Stimulated activated CD8-positive, alpha-beta memory T cell treated with anti-CD3 and anti-CD28 coated beads, Interleukin-12 subunit alpha, Interleukin-12 subunit beta, amount 100 ng/mL, for 1 hour (primary cell): Measurements from ENCODE around the gene AATF.

Experiments
- DNase-seq: peaks from one replicate; pipeline ENCODE4 v3.0.0-alpha.2; 2020; ENCODE audit warnings: low read depth

Gene AATF

DNA sequence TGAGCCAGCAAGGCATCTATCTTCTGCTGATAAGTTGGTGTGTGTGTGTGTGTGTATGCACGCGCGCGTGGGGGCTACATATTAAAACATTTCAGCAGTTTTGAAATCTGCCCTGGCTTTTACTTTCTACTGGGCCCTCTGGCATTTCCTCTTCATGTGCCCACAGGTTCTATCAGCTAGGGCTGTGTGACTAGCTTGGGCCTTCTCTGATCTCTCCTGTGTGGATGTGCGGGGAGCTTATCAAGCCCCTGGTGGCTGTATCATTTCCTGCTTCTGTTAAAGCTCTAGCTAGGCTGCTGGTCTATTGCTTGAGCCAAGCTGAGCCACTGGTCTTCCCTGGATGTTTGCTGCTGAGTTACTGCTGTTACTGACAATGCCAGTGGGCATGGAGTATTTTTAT lies 132.5 kb downstream of the AATF start:
- DNase-seq = no peak

DNA sequence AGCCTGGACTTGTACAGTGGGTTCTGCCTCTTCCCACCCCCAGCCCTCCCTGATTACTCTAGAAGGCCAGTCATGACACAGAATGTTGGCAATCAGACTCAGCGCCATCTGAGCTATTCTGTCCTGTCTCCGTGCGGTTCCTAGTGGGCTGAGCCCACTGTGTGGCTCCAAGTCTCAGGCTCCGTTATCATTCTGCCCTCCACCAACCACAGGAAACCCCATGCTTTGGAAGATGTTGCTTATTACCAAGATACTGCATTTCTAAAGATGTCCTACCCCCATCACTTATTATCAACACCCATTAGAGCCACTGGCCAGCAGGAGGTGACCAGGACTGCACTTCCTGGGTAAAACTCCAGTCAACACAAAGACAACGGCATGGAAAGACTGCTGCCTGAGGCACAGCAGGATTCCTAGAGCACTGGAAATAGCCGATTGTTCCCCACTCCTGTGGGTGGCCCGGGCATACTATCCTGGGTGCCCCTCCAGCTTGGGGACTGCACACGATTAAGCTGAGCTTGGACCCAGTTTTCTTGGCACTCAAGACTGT lies 133.6 kb downstream of the AATF start:
- DNase-seq = no peak

DNA sequence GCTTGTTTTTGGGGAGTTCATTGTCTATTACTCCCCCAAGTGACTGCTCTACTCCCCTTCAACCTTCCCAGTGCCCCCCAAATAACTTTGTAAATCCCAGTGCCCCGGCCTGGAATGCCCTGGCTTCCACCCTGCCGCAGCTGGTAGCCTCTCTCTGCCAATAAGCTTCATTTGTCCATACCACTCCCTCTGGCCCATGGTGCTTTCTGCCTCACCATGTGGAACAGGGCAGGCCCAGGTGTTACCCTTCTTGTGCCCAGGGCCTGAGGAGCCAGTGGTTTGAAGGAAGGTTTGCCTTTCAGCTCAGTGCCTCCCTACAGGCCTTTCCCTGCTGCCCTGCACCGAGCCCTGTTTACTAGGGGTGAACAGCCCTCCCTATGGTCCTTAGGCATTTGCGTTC lies 134.2 kb downstream of the AATF start:
- DNase-seq = no peak

- DNase-seq = no peak
Measured at GRCh38 chr17:37083456-37083855, 134.7 kb downstream of the AATF start.

DNA sequence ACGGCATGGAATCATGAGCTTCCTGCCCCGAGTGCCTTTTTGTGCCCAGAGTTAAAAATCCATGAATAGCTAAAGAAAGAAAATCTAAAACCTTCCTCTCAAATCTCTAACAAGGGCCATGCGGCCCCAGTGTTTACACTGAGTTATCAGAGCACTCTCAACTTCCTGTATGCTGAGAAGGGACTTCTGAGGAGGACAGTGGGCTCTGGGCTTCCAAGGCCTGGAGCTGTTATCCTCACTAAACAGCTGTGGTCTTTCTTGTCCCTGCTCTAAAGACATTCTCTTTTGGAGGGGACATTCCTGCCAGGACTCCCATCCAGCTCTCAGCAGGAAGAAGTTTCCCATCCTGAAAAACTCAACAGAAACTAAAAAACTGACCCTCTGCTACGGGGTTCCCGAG lies 135.6 kb downstream of the AATF start:
- no peak for DNase-seq

GRCh38 chr17:37086334-37086733 lies 137.6 kb downstream of the AATF start:
- no peak for DNase-seq

- DNase-seq = no peak
Measured at GRCh38 chr17:37086948-37087347, 138.2 kb downstream of the AATF start.

- no peak for DNase-seq
Measured at GRCh38 chr17:37087683-37088082, 138.9 kb downstream of the AATF start.

DNA sequence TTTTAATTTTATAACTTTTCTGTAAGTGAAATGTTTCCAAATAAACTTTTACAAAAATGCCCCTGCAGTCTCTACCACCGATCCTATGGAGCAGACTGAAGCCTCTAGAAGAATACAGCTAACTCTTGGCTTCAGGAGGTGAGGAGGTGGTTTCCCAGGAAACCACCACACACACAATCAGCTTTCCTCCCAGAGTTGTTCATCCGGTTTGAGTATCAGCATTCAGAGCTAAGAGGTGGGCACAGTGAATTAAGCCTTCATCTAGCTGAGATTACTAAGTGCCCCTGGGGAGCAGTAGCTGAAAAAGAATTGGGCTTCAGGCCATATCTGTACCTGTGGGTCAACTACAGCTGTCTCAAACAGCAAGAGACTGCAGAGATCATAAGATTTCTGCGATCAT lies 139.7 kb downstream of the AATF start:
- DNase-seq = no peak

DNA sequence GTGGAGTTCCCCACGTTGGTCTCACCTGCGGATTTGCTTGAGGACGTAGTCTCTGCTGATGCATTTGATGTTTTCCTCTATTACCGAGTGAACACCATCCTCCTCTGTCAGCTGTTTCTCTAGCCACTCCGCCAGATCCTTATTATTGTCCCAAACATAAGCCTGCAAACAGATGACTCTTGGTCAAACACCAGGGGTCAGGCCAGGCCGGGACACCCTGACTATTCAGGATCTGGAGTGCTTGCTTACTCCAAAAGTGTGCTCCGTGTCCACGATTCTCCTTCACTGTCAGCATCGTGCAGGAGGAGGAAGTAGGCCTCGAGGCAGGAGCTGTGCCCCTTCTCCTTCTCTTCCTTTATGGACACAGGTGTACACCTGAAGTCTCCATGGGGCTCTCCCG lies 140.2 kb downstream of the AATF start:
- no peak for DNase-seq

DNA sequence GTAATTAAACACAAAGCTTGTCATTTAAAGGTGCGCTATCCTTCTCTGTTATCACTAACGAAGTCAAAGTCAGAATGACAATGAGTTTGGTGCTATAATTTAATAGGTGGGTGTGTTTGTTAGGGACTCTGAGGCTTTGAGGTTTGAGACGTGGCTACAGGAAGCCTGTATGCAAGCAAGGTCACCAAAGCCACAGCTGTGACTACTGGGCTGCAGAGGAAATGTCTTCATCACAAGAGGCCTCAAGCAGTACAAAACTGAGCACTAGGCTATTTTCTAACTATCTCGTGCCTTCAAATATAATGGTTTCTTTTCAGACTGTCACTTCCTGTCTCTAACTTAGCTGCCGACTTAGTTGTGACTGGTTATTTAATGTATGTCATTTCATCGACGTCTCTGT lies 141.2 kb downstream of the AATF start:
- DNase-seq = peak; percentile 28

DNA sequence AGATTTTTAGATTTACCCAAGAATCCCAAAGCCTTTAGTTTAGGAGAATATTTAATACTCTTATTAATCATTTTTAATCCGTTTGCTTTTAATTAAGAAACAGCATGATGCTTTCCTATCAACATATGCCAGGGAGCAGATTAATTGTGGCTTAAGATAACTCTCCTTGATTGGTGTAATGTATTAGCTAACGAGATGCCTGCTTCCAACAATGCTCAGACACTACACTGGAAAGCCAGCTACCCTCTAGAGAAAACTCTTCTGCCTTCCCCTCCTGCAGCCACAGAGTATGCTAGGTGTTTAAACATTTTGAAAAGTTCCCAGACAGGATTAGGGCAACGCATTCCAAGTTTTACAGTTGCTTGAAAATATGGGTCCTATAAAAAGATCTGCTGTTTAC lies 142.2 kb downstream of the AATF start:
- DNase-seq = no peak

- no peak for DNase-seq
Measured at GRCh38 chr17:37092071-37092470, 143.3 kb downstream of the AATF start.

GRCh38 chr17:37092701-37093100 lies 143.9 kb downstream of the AATF start:
- no peak for DNase-seq

- DNase-seq = no peak
Measured at GRCh38 chr17:37094391-37094790, 145.6 kb downstream of the AATF start.

DNA sequence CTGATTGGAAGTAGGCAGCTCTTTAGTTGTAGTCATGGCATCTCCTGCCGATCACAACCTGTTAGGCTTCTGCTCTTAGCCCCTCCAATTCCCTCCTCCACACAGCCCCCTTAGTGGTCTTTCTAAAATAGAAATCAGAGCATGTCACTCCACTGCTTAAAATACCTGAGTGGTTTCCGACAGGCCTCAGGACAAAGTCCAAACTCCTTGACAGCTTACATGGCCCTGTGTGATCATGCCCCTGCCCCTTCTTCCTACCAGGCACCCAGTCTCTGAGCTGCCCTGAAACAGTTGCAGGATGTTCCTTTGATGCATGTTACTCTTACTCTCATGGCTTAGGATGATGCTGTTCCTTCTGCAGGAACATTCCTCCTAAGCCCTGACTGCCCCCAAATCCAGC lies 147.3 kb downstream of the AATF start:
- DNase-seq = no peak

DNA sequence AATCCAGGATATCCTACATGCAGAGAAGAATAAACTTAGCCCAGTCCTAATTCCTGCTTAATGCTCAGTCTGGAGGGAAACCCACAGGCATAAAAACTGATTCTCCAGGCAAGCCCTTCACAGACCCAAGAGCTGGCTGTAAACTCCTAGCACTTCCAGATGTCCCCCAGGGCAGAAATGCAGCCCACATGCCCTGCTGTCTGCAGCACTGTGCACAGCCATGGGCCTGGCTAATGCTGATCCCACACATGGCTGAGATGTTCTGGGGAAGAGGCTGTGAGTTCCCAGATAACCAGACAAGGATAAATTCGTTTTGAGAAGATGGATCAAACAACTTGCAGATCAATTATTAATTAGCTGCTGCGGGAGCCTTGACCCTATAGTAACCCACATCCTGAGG lies 148.4 kb downstream of the AATF start:
- DNase-seq = no peak

GRCh38 chr17:37098152-37098551 lies 149.4 kb downstream of the AATF start:
- DNase-seq = no peak

DNA sequence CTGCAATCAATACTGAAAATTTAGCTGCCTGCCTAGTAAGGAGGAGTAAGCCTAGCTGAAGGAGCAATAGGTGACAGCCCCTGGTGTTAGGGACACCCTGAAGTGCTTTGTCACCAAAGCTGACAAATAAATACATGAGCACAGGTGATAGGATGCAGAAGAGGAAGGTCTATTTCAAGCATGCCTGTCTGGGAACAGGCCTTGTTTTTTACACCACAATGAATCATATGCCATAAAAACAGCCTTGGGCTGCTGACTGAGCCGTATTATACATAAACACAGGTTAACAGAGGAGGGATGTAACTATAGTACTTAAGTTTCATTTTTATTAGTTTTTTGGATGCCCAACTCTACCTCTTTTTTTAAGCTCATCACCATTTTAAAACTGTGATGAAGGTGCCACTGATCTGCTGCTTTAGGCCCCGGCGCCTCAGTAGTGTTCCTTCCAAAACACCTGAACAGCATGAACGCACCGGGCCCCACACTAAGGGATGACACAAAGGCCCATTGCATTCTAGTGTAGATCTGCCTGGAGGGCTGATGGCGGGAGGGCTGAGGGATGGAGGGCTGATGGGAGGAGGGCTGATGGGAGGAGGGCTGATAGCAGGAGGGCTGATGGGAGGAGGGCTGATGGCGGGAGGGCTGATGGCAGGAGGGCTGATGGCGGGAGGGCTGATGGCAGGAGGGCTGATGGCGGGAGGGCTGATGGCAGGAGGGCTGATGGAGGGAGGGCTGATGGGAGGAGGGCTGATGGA lies 150.3 kb downstream of the AATF start:
- DNase-seq = no peak

- no peak for DNase-seq
Measured at GRCh38 chr17:37100231-37100630, 151.5 kb downstream of the AATF start.

DNA sequence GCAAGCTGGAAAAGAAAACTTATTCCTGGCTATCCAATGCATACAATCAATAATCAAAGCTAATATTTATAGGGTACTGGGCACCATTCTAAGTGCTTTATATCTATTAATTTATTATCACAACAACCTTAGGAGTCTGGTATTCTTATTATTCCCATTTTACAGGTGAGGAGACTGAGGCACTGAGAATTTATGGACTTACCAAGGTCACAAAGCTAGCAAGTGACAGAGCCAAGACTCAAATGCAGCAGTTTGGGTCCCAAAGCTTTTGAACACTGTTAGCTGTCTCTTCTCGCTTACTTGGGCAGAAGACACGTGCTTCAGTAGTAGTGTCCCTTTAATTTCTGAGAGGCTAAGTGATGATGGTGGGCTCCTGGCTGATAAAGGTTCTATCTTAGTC lies 152.6 kb downstream of the AATF start:
- DNase-seq = no peak

- no peak for DNase-seq
Measured at GRCh38 chr17:37103231-37103630, 154.5 kb downstream of the AATF start.

DNA sequence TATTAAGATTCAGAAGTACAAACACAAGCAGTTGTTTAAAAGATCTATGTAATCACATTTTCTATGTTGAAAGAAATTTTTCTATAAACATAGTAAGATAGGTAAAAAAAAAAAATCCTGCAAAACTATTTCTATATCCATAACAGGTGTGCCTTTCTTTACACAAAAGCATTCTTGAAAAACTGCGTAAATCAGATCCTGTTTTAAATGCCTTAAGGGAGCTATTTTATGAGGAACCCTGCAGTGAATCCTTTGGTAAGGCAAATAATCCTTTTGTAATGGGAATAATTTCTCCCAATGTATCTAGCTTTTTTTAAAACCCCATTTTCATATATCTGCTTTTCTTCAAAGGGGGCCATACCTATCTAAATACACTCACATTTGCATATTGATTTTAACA lies 157.3 kb downstream of the AATF start:
- DNase-seq = no peak
